Measurements from ENCODE around the gene ZNF445.
"Not testable (repeated sequence)": the region's sequence is repeated elsewhere in the genome, so short reads cannot be mapped to it uniquely, and the experiment has no call there.

Gene ZNF445

DNA sequence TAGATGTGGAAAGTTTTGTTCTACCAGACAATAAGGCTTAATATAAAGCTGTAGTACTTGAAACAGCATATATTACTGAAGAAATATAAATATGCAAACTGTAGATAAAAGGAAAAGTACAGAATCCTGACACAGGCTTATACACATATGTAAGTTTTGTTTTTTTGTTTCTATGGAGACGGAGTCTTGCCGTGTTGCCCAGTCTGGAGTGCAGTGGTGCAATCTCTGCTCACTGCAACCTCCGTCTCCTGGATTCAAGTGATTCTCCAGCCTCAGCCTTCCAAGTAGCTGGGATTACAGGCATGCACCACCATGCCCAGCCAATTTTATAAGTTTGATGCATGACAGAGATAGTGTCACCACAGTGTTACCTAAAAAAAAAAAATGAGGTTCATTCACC is 29.1 kb upstream of the ZNF445 start:
- H3K4me3 ChIP-seq (ENCODE audit: low read length): no peak overlapping the region
- no peak overlapping the region for H3K27ac ChIP-seq (ENCODE audit: low read depth, low read length)
- no peaks in the 10 kb centered on the region for H3K27me3 ChIP-seq (ENCODE audit: control insufficient read depth, low read length)
- no peaks in the 10 kb centered on the region for H3F3A ChIP-seq (ENCODE audit: control insufficient read depth, insufficient read depth)
- peaks cover 32% of the 10 kb centered on the region for H3K36me3 ChIP-seq (ENCODE audit: control insufficient read depth, low read length)
- peaks cover 71% of the 10 kb centered on the region for H3K79me2 ChIP-seq (ENCODE audit: control insufficient read depth, low read length)
- TF ChIP-seq, protein P1, sequence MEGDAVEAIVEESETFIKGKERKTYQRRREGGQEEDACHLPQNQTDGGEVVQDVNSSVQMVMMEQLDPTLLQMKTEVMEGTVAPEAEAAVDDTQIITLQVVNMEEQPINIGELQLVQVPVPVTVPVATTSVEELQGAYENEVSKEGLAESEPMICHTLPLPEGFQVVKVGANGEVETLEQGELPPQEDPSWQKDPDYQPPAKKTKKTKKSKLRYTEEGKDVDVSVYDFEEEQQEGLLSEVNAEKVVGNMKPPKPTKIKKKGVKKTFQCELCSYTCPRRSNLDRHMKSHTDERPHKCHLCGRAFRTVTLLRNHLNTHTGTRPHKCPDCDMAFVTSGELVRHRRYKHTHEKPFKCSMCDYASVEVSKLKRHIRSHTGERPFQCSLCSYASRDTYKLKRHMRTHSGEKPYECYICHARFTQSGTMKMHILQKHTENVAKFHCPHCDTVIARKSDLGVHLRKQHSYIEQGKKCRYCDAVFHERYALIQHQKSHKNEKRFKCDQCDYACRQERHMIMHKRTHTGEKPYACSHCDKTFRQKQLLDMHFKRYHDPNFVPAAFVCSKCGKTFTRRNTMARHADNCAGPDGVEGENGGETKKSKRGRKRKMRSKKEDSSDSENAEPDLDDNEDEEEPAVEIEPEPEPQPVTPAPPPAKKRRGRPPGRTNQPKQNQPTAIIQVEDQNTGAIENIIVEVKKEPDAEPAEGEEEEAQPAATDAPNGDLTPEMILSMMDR (IDR thresholded peaks at IDR 0.05; ENCODE audit: low read depth, low read length, poor library complexity, severe bottlenecking): no peak
- no peak for TF ChIP-seq EZH2phosphoT487 (IDR thresholded peaks at IDR 0.05; ENCODE audit: borderline replicate concordance, low read length)
- H3K9me2 ChIP-seq (replicated peaks; ENCODE audit: control insufficient read depth, low read length): no peaks in the 10 kb centered on the region
- peaks cover 15% of the 10 kb centered on the region; the same call in 1 of the 2 replicates for H3K9me3 ChIP-seq (ENCODE audit: control insufficient read depth, insufficient read depth, low read length)
- peaks cover 17% of the 10 kb centered on the region for H3K4me1 ChIP-seq (ENCODE audit: control insufficient read depth, low read length)
- H4K20me1 ChIP-seq (ENCODE audit: control insufficient read depth, insufficient read depth, low read depth, low read length): no peaks in the 10 kb centered on the region
- H3K4me2 ChIP-seq (ENCODE audit: low read length): no peak overlapping the region

DNA sequence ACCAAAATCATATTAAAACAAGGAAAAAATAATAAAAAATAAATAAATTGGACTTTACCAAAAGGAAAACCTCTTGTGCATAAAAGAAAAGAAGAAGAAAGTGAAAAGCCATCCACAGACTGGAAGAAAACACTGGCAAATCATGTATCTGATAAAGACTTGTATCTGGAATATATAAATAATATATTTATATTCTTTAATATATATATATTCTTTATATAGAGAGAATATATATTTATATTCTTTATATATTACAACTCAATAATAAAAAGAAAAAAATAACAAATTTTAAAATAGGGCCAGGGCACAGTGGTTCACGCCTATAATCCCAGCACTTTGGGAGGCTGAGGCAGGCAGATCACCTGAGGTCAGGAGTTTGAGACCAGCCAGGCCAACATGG is 27.1 kb upstream of the ZNF445 start:
- H3F3A ChIP-seq (ENCODE audit: control insufficient read depth, insufficient read depth): no peaks in the 10 kb centered on the region
- H3K27me3 ChIP-seq (ENCODE audit: control insufficient read depth, low read length): no peaks in the 10 kb centered on the region
- H3K9me2 ChIP-seq (replicated peaks; ENCODE audit: control insufficient read depth, low read length): no peaks in the 10 kb centered on the region
- peaks cover 27% of the 10 kb centered on the region; the same call in 1 of the 2 replicates for H3K9me3 ChIP-seq (ENCODE audit: control insufficient read depth, insufficient read depth, low read length)
- H3K36me3 ChIP-seq (ENCODE audit: control insufficient read depth, low read length): peaks cover 49% of the 10 kb centered on the region
- peaks cover 6% of the 10 kb centered on the region for H3K4me1 ChIP-seq (ENCODE audit: control insufficient read depth, low read length)
- H4K20me1 ChIP-seq (ENCODE audit: control insufficient read depth, insufficient read depth, low read depth, low read length): no peaks in the 10 kb centered on the region
- TF ChIP-seq, protein P1 (IDR thresholded peaks at IDR 0.05; ENCODE audit: low read depth, low read length, poor library complexity, severe bottlenecking): no peak
- peaks cover 65% of the 10 kb centered on the region for H3K79me2 ChIP-seq (ENCODE audit: control insufficient read depth, low read length)
- H3K27ac ChIP-seq (ENCODE audit: low read depth, low read length): no peak overlapping the region
- no peak overlapping the region for H3K4me3 ChIP-seq (ENCODE audit: low read length)
- H3K4me2 ChIP-seq (ENCODE audit: low read length): no peak overlapping the region

DNA sequence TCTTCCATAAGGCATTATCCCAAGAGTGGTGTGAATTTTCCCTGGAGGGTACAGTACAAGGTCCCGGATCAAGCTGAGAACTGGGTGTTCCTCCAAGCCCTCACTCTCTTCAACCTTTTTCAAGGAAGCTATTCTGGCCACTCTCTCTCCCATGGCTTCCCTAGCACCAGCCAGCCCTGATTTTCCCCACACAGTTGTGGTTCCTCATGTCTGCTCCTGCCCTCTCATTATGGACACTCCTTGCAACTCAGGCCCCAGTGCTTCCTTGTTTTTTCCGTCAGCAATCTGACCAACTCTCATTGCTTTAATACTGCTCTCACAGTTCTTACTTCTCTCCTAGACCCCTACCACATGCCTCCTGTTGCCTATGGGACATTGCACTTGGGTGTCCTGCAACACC is 25.7 kb upstream of the ZNF445 start:
- peaks cover 60% of the 10 kb centered on the region for H3K36me3 ChIP-seq (ENCODE audit: control insufficient read depth, low read length)
- H4K20me1 ChIP-seq (ENCODE audit: control insufficient read depth, insufficient read depth, low read depth, low read length); H3K9me2 ChIP-seq (replicated peaks; ENCODE audit: control insufficient read depth, low read length); H3F3A ChIP-seq (ENCODE audit: control insufficient read depth, insufficient read depth); H3K27ac ChIP-seq (ENCODE audit: low read depth, low read length); H3K4me2 ChIP-seq (ENCODE audit: low read length); H3K27me3 ChIP-seq (ENCODE audit: control insufficient read depth, low read length); H3K4me3 ChIP-seq (ENCODE audit: low read length); H3K4me1 ChIP-seq (ENCODE audit: control insufficient read depth, low read length): not testable (repeated sequence)
- H3K9me3 ChIP-seq (ENCODE audit: control insufficient read depth, insufficient read depth, low read length): peaks cover 39% of the 10 kb centered on the region
- H3K79me2 ChIP-seq (ENCODE audit: control insufficient read depth, low read length): peaks cover 51% of the 10 kb centered on the region

DNA sequence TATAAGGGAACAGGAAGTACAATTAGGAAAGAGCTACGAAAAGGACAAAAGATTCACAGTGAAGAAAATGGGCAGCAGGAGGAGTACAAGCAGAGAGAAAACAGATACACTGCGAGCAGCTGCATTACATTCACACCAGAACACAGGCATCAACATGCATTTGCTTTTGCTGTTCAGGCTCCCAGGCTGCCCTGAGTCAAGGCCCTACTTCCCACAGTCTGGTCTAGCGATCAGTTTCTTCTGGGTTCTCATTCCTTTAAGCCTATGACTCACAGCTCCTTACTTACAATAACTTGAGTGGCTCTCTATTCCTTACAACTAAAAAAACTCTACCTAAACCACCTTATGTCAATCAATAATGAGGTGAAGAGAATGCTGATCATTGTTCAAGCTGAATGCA is 24.5 kb upstream of the ZNF445 start:
- Histone ChIP-seq H3F3A (ENCODE audit: control insufficient read depth, insufficient read depth) (no peaks in the 10 kb centered on the region), H3K9me2 (replicated peaks; ENCODE audit: control insufficient read depth, low read length) (no peaks in the 10 kb centered on the region), H4K20me1 (ENCODE audit: control insufficient read depth, insufficient read depth, low read depth, low read length) (no peaks in the 10 kb centered on the region), H3K27ac (ENCODE audit: low read depth, low read length) (no peak overlapping the region), H3K4me2 (ENCODE audit: low read length) (no peak overlapping the region), H3K4me3 (ENCODE audit: low read length) (no peak overlapping the region), H3K4me1 (ENCODE audit: control insufficient read depth, low read length) (no peaks in the 10 kb centered on the region), H3K79me2 (ENCODE audit: control insufficient read depth, low read length) (peaks cover 40% of the 10 kb centered on the region), H3K27me3 (ENCODE audit: control insufficient read depth, low read length) (no peaks in the 10 kb centered on the region), H3K9me3 (ENCODE audit: control insufficient read depth, insufficient read depth, low read length) (peaks cover 42% of the 10 kb centered on the region), H3K36me3 (ENCODE audit: control insufficient read depth, low read length) (peaks cover 63% of the 10 kb centered on the region)
- TF ChIP-seq, protein P1 (IDR thresholded peaks at IDR 0.05; ENCODE audit: low read depth, low read length, poor library complexity, severe bottlenecking): no peak
- no peak for TF ChIP-seq EZH2phosphoT487 (IDR thresholded peaks at IDR 0.05; ENCODE audit: borderline replicate concordance, low read length)

DNA sequence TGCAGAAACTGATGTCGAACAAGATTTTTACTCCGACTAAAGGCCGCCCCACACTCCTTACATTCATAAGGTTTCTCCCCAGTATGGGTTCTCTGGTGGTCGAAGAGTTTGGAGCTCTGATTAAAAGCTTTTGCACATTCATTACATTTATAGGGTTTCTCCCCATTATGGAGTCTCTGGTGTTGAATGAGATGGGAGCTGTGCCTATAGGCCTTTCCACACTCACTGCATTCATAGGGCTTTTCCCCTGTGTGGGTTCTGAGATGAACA is 22.4 kb upstream of the ZNF445 start:
- not testable (repeated sequence) for H3K4me1 ChIP-seq (ENCODE audit: control insufficient read depth, low read length); H3K27me3 ChIP-seq (ENCODE audit: control insufficient read depth, low read length); H3K4me2 ChIP-seq (ENCODE audit: low read length); H4K20me1 ChIP-seq (ENCODE audit: control insufficient read depth, insufficient read depth, low read depth, low read length); H3K27ac ChIP-seq (ENCODE audit: low read depth, low read length); H3K9me2 ChIP-seq (replicated peaks; ENCODE audit: control insufficient read depth, low read length); H3F3A ChIP-seq (ENCODE audit: control insufficient read depth, insufficient read depth); H3K4me3 ChIP-seq (ENCODE audit: low read length)
- H3K36me3 ChIP-seq (ENCODE audit: control insufficient read depth, low read length): peaks cover 51% of the 10 kb centered on the region
- H3K9me3 ChIP-seq (ENCODE audit: control insufficient read depth, insufficient read depth, low read length): peaks cover 34% of the 10 kb centered on the region
- H3K79me2 ChIP-seq (ENCODE audit: control insufficient read depth, low read length): peaks cover 19% of the 10 kb centered on the region

Data from DOHH2 (cell line).